NCI-H1105 (cell line): ENCODE measurements around the gene AP5Z1.

Experiments used
- DNase-seq: peaks from one replicate; lab custom pipeline; 2025; lab: John Stamatoyannopoulos, UW

Gene AP5Z1

GRCh38 chr7:4840079-4840501 is 64.7 kb downstream of the AP5Z1 start:
- no peak for DNase-seq
